DND-41 (cell line): ENCODE data around the gene DDX1.

Source experiments
- EZH2 ChIP-seq: IDR thresholded peaks from 3 replicates; pipeline ENCODE4 v1.6.1; 2012; ENCODE audit warnings: borderline replicate concordance, low read depth, mild to moderate bottlenecking, moderate library complexity, low read length, inconsistent platforms; ENCODE audit not compliant: severe bottlenecking
- TF ChIP-seq, protein P1 (sequence below): IDR thresholded peaks from 2 replicates; pipeline ENCODE4 v1.5.1; 2012; ENCODE audit warnings: borderline replicate concordance, low read length, moderate library complexity, mild to moderate bottlenecking; ENCODE audit not compliant: poor library complexity, severe bottlenecking; ENCODE audit errors: extremely low read depth

DNA sequence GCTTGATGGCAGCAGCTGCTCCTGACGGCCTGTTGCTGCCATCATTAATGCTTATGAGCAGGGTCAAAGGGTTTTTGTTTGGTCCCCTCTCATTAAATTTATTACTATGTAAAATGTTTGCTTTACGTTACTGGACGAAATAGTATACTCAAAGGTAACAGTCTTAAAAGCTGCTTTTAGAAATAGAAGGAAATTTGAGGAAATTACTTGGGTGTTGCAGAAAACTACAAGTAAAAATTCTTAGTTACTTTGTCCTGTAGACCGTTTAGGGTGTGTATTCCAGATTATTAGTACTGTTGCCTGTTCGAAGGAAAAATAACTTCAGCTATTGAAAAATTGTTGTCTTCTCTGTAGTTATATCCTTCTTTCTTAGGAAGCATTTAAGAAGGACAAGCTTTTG is 27.8 kb downstream of the DDX1 start:
- TF ChIP-seq, protein P1, sequence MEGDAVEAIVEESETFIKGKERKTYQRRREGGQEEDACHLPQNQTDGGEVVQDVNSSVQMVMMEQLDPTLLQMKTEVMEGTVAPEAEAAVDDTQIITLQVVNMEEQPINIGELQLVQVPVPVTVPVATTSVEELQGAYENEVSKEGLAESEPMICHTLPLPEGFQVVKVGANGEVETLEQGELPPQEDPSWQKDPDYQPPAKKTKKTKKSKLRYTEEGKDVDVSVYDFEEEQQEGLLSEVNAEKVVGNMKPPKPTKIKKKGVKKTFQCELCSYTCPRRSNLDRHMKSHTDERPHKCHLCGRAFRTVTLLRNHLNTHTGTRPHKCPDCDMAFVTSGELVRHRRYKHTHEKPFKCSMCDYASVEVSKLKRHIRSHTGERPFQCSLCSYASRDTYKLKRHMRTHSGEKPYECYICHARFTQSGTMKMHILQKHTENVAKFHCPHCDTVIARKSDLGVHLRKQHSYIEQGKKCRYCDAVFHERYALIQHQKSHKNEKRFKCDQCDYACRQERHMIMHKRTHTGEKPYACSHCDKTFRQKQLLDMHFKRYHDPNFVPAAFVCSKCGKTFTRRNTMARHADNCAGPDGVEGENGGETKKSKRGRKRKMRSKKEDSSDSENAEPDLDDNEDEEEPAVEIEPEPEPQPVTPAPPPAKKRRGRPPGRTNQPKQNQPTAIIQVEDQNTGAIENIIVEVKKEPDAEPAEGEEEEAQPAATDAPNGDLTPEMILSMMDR, result no peak
- no peak for TF ChIP-seq EZH2
